Loucy (cell line): ENCODE results near the gene IZUMO2.

ENCODE experiments used
- CTCF ChIP-seq: fragments of 200-600 bp; sonication (generic); conservative IDR thresholded peaks from 2 replicates; pipeline ENCODE4 v1.5.1; 2014; ENCODE audit warnings: mild to moderate bottlenecking, antibody characterized with exemption, low read length
- EZH2phosphoT487 ChIP-seq: fragments of 200-600 bp; IDR thresholded peaks from 2 replicates; pipeline ENCODE4 v1.6.1; 2018; ENCODE audit warnings: antibody characterized with exemption, mild to moderate bottlenecking, moderate library complexity, borderline replicate concordance

GRCh38 chr19:50190439-50190891 lies 27.4 kb upstream of the IZUMO2 start:
- TF ChIP-seq CTCF (no peak), EZH2phosphoT487 (no peak)
